ENCODE results near the gene USP35. TPM values are rescaled to one million over a fixed set of nuclear protein-coding genes. Genes with fewer than 3 reads are reported as not detected.

The USP35 gene
- total RNA-seq: 10 to 100 TPM in 2 of 4 donors, 1 to 10 TPM in 2; 6.7 to 23.3 (median 10.6) TPM
- polyA plus RNA-seq: 1 to 10 TPM; 1.2 to 6.5 (median 2.1) TPM

DNA sequence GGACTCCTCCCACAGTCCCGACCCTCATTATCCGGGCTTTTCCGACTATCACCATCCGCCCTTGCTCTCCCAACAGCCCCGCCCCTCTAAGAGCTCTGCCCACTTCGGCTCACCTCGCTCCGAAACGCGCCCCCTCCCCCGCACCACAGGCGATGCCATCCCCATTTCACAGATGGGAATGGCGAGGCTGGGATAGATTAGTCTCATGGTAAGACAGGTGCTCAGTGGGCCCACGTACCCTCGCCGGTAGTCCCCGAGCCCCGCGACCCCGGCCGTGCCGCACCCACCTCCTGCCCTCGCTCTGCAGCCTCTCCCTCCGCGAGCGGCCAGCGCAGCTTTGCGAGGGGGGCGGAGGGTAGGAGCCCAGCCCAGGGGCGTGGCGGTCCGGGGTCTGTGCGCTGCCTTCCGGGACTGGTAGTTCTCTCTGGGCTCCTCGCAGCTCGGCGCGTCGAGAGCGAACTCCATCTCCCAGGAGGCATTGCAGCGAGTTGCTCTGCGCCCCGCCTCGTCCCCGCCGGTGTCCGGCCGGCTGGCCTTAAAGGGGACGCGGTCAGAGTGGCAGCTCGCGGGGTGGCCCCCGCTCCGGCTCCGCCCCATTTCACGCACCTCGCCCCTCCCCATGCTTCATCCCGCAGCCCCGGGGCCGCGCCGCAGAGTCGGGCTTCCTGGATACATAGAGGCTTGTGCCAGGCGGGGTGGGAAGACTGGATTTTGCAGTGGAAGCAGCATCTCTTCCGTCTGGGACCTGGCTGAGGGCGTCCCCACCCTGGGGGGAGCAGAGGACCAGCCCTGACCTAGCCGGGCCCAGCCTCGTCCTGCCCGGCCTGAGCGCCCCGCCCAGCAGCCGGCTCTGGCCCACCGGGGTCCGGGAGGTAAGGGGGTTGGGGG, at the start of gene USP35, which contains the start of gene KCTD21:
Gene USP35, plus strand, starts transcription at position 634 of the 888 bp plus-strand sequence. CDS start 7,327 bp downstream, outside the sequence.
Gene KCTD21, minus strand, starts transcription at position 341 of the 888 bp plus-strand sequence. CDS start 14,072 bp downstream, outside the sequence.
- intact Hi-C loops (cut with DNase I): loop anchor here (2.0 to 5.0 kb wide), 3 partner anchors 26 to 229 kb away; partner anchors contain the start of genes ALG8 and GAB2
- Histone ChIP-seq H3K4me1 (peaks cover 0 to 51% (median 39%) of the 10 kb centered on the region in 4 donors), H3K9me3 (no peaks in the 10 kb centered on the region), H3K36me3 (peaks cover 0 to 1% (median 0%) of the 10 kb centered on the region in 4 donors), H3K27ac (peak within 1 kb of the TSS; percentile 79 to 91 (median 88)), H3K27me3 (no peaks in the 10 kb centered on the region), H3K4me3 (peak within 1 kb of the TSS; percentile 70 to 97 (median 90))
- no peak for TF ChIP-seq CTCF (IDR thresholded peaks at IDR 0.05)
- peak; percentile 90 to 96 (median 91) for TF ChIP-seq POLR2AphosphoS5 (IDR thresholded peaks at IDR 0.05)
- peak; percentile 38 to 70 for TF ChIP-seq POLR2A (IDR thresholded peaks at IDR 0.05)
- TF ChIP-seq EP300 (IDR thresholded peaks at IDR 0.05): no peak
- 1% methylated on average over 74 of the region's 74 CpGs for WGBS, 2 donors
- peak; percentile 98 for DNase-seq

DNA sequence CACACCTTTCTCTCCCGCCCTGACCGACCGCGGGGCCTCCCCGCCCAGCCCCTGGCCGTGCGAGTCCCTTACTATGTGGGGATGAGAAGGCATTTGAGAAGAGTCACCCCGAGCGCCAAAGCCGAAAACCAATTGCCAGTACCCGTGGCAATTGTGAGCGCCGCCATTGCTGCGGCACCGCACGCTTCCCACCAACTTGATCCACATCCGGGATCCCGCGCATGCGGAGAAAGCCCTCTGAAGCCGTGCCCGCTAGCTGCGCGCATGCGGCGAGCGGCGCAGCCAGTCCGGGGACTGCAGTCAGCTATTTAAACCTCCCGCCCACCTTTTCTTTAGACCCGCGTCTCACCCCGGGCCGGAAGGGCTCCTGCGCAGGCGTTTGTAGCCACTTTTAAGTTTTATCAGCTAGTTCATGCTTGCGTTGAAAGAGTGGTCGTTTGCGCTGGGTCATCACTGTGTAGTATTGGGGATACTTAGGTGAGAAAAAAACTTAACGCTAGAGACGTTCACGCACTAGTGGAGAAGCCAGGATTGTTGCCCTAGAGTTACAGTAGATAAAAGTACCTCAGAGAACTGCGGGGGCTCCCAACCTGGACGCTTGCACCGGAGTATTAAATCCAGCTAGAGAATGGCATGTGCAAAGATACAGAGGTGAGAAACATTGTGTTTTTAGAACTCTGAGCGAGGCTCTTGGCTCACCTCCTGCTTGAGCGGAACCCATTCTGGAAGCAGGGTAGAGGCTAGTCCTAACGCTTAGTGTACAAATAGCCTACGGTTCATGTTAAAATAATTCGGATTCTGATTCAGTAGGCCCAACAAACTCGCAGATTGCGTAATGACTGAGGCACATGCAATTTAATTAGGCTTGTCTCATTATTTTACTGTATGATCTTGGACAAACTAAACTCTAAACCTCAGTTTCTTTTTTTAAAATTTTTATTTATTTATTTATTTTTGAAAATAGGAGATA, 49.0 kb upstream of the USP35 start, which contains the start of gene ALG8:
Gene ALG8, minus strand, starts transcription at position 205 of the 970 bp plus-strand sequence. Its CDS starts 38 bp downstream, at position 167.
- H3K27ac ChIP-seq: peak within 1 kb of the TSS; percentile 68 to 82 (median 76)

DNA sequence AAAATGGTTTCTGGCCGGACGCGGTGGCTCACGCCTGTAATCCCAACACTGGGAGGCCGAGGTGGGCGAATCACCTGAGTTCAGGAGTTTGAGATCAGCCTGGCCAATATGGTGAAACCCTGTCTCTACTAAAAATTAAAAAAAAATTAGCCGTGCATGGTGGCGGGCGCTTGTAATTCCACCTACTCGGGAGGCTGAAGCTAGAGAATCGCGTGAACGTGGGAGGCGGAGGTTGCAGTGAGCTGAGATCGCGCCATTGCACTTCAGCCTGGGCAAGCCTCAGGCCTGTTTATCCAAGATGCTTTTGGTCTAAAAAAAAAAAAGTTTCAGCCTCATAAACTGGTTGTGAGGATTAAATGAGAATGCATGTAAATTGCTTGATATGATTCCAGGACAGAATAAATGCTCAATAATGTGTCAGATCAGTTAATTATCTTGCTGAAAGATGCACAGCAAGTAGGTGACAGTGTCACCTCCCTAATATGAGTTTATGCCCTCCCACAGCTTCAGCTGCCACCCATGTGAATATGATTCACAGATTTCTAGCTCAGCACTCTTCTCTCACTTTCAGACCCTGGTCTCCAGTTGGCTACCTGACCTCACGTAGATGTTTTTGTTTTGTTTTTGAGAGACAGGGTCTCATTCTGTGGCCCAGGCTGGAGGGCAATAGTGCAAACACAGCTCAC, 48.2 kb upstream of the USP35 start:
- Histone ChIP-seq H3K27me3 (no peaks in the 10 kb centered on the region), H3K4me3 (peak overlapping the region in 3 of 4 donors; percentile 65 to 69 (median 69)), H3K9me3 (no peaks in the 10 kb centered on the region), H3K4me1 (peaks cover 0 to 18% (median 16%) of the 10 kb centered on the region in 4 donors), H3K27ac (peak overlapping the region in 1 of 4 donors; percentile 82), H3K36me3 (no peaks in the 10 kb centered on the region)
- intact Hi-C loops (cut with DNase I): no loop called here
- TF ChIP-seq CTCF (IDR thresholded peaks at IDR 0.05) (no peak), POLR2A (IDR thresholded peaks at IDR 0.05) (no peak), POLR2AphosphoS5 (IDR thresholded peaks at IDR 0.05) (no peak), EP300 (IDR thresholded peaks at IDR 0.05) (no peak)
- DNase-seq: no peak
- WGBS, 2 donors: 70 to 89% methylated on average over 17 of the region's 17 CpGs

More for the DNA sequence above, 49.0 kb upstream of the USP35 start, which contains the start of gene ALG8:
- 3 to 6% methylated on average over 52 of the region's 52 CpGs for WGBS, 2 donors
- peak; percentile 97 for DNase-seq
- Histone ChIP-seq H3K4me1 (peaks cover 0 to 18% (median 16%) of the 10 kb centered on the region in 4 donors), H3K4me3 (peak within 1 kb of the TSS; percentile 65 to 70 (median 69)), H3K27me3 (no peaks in the 10 kb centered on the region), H3K36me3 (no peaks in the 10 kb centered on the region), H3K9me3 (no peaks in the 10 kb centered on the region)
- TF ChIP-seq CTCF (IDR thresholded peaks at IDR 0.05): no peak
- TF ChIP-seq POLR2AphosphoS5 (IDR thresholded peaks at IDR 0.05): peak; percentile 25 to 70 (median 66)
- TF ChIP-seq EP300 (IDR thresholded peaks at IDR 0.05): no peak
- TF ChIP-seq POLR2A (IDR thresholded peaks at IDR 0.05): peak in 1 of 2 donors; percentile 8
- intact Hi-C loops (cut with DNase I): loop anchor here (2.0 to 5.0 kb wide), 4 partner anchors 49 to 433 kb away; partner anchors contain the start of genes GAB2, KCTD21, NDUFC2 and USP35

All from sigmoid colon (tissue), 7 donors.